Lung microvascular endothelial cell (primary cell): ENCODE results near the gene SLC22A3. TPM values are rescaled to one million over a fixed set of nuclear protein-coding genes. Genes with fewer than 3 reads are reported as not detected.
"Not testable (repeated sequence)": the region's sequence is repeated elsewhere in the genome, so short reads cannot be mapped to it uniquely, and the experiment has no call there.

Source experiments
- DNase-seq, 2 donors: peaks; one replicate each; pipeline versions ENCODE4 v3.0.0 to v3.0.0-alpha.2; 2010; ENCODE audit warnings: low read depth in 2 of 2
- total RNA-seq: library from RNA; depleted of rRNA; stranded (reverse); fragments of >200 nt; gene quantifications from 2 replicates; pipeline ENCODE4 v1.2.1, GENCODE V29; 2014

The SLC22A3 gene
- total RNA-seq, 1 donor from 2014 or later, result not detected

GRCh38 chr6:160368670-160369069 is 20.5 kb downstream of the SLC22A3 start:
- no peak for DNase-seq

- not testable (repeated sequence) for DNase-seq
Measured at GRCh38 chr6:160373601-160374000, 25.4 kb downstream of the SLC22A3 start.

- DNase-seq, result no peak
Measured at GRCh38 chr6:160374836-160375560, 26.8 kb downstream of the SLC22A3 start.

GRCh38 chr6:160375561-160375949 is 27.4 kb downstream of the SLC22A3 start:
- DNase-seq, result no peak

- no peak for DNase-seq
Measured at GRCh38 chr6:160376445-160376844, 28.3 kb downstream of the SLC22A3 start.

- no peak for DNase-seq
Measured at GRCh38 chr6:160378218-160378617, 30.0 kb downstream of the SLC22A3 start.

GRCh38 chr6:160378882-160379281 is 30.7 kb downstream of the SLC22A3 start:
- DNase-seq, result no peak

- DNase-seq, result no peak
Measured at GRCh38 chr6:160379466-160379865, 31.3 kb downstream of the SLC22A3 start.

GRCh38 chr6:160382946-160383345 is 34.8 kb downstream of the SLC22A3 start:
- DNase-seq, result no peak

- no peak for DNase-seq
Measured at GRCh38 chr6:160386869-160387530, 38.8 kb downstream of the SLC22A3 start.

GRCh38 chr6:160387916-160388643 is 39.9 kb downstream of the SLC22A3 start:
- DNase-seq, result no peak

- DNase-seq, result no peak
Measured at GRCh38 chr6:160388922-160389321, 40.7 kb downstream of the SLC22A3 start.

- DNase-seq, result peak in 1 of 2 donors; percentile 41
Measured at GRCh38 chr6:160391419-160392116, 43.4 kb downstream of the SLC22A3 start.

- DNase-seq, result not testable (repeated sequence)
Measured at GRCh38 chr6:160393442-160393841, 45.3 kb downstream of the SLC22A3 start.

- DNase-seq, result no peak
Measured at GRCh38 chr6:160393891-160394653, 45.9 kb downstream of the SLC22A3 start.

- DNase-seq, result no peak
Measured at GRCh38 chr6:160394654-160395035, 46.5 kb downstream of the SLC22A3 start.

GRCh38 chr6:160395187-160395586 is 47.0 kb downstream of the SLC22A3 start:
- DNase-seq, result no peak

- DNase-seq, result no peak
Measured at GRCh38 chr6:160396292-160396691, 48.1 kb downstream of the SLC22A3 start.

- no peak for DNase-seq
Measured at GRCh38 chr6:160398674-160399271, 50.6 kb downstream of the SLC22A3 start.

- DNase-seq, result no peak
Measured at GRCh38 chr6:160400446-160400845, 52.3 kb downstream of the SLC22A3 start.

- no peak for DNase-seq
Measured at GRCh38 chr6:160408528-160408927, 60.4 kb downstream of the SLC22A3 start.
